Stimulated activated naive CD8-positive, alpha-beta T cell treated with anti-CD3 and anti-CD28 coated beads, Interleukin-15, Interleukin-2, amounts not matched to agents 100 U/mL and 50 U/mL, for 24 hours (primary cell): ENCODE data around the gene OR2T1.
A peak's percentile ranks its signal among the peaks of the same experiment; 100 is the strongest.
"Not testable (repeated sequence)": the region's sequence is repeated elsewhere in the genome, so short reads cannot be mapped to it uniquely, and the experiment has no call there.

Experiments
- ATAC-seq: fragments of 150-1000 bp; cut with Tn5 transposase; one replicate; pipeline ENCODE4 v1.10.0; 2021
- DNase-seq: peaks from one replicate; pipeline ENCODE4 v3.0.0; 2021

OR2T1 gene, protein sequence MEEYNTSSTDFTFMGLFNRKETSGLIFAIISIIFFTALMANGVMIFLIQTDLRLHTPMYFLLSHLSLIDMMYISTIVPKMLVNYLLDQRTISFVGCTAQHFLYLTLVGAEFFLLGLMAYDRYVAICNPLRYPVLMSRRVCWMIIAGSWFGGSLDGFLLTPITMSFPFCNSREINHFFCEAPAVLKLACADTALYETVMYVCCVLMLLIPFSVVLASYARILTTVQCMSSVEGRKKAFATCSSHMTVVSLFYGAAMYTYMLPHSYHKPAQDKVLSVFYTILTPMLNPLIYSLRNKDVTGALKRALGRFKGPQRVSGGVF

DNA sequence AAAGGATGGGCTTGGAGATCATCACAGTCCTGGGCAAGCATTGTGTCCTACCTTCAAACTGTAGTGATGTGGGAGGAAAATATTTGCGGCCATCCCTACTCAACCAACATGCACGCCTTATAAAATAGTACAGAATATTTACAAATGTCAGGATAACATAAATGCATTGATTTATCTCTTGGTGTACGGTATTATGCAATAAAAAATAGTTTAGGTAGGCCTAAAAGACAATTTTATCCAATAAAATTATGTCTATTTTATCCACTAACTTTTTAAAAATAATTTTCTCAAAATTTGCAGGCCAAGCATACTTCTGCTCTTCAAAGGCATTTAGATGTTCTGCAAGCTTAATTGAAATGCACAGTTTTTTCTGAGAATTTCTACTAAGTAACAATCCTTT, at the start of gene OR2T1:
TSS of gene OR2T1 (plus strand) at position 301 of the 400 bp plus-strand sequence. CDS start 3,100 bp downstream, outside the sequence.
- ATAC-seq (no peak), DNase-seq (no peak)

DNA sequence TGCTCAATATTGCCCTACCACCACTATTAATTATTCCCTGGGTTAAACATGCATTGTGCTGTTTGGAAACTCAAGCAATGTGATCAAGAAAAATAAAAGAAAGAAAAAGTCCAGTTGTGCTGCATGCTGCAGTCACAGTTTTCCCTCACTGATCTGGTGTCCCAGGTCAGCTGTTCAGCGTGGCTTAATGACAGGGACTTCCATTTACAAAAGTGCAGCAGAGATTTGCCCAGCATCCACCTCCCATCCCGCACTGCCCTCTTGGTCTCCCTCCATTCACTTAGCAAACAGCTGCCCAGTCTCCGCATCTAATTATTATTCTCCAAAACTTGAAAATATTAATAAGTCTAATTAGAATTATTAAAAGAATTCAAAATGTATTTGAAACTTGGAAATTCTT, 43.4 kb upstream of the OR2T1 start:
- ATAC-seq (no peak), DNase-seq (no peak)

DNA sequence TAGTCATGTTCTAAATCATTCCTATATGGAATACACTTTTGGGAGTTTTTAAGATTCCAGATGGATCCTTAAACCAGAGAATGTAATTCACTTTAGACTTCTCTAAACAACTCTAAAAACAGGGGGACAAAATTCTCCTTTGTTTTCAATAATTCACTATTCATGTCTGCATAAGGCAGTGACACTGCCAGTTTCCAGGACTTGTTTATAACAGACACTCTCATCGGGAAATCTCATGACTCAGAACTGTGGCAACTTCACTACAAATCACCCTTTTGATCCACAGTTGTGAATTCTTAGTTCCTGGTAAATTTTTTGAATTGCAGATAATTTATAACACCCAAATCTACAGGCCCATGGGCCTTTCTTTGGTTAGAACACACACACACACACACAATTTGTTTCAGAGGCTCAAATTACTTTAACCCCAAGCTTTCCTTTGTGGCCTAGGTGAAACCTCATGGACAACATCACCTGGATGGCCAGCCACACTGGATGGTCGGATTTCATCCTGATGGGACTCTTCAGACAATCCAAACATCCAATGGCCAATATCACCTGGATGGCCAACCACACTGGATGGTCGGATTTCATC, 41.6 kb upstream of the OR2T1 start, which contains the start of gene OR2T4:
TSS of gene OR2T4 (plus strand) at position 545 of the 595 bp plus-strand sequence. CDS start at position 545, 0 bp downstream.
- no peak for ATAC-seq
- DNase-seq, result no peak

DNA sequence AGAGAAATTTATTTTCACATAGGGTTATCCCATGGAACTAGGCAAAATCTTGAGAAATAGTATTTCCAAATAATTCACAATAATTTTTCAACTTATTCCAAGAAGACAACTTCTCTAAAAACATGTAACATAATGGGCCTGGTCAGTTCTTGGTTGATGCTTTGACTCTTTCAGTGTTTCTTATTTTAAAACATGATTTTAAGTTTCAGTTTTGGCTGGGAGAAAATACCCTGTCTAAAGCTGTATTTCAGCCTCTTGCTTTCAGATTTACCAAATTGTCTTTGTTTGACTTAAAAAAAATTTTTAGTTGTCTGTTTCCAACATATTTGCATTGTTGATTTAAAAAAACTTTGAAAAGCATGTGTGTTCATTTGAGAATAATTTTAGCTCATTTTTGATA, 36.2 kb upstream of the OR2T1 start:
- DNase-seq (no peak), ATAC-seq (no peak)

DNA sequence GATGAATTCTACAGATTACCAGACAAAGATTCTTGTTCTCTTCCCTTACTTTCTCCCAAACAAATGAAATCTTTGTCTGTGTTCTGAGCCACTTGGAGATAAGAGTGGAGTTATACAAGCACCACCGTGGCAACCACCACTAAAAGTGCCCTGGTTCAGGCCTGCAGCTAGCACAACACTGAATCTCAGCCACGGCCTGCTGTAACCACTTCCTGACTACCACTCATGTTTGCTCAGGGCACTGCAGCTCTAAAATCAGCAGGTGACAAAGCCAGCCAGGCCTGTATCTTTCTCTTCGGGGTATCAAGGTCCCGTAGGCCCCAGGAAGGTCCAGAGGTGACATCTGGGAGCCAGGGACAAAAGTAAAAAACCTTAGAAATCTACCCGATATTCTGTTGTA, 30.5 kb upstream of the OR2T1 start:
- no peak for ATAC-seq
- no peak for DNase-seq

DNA sequence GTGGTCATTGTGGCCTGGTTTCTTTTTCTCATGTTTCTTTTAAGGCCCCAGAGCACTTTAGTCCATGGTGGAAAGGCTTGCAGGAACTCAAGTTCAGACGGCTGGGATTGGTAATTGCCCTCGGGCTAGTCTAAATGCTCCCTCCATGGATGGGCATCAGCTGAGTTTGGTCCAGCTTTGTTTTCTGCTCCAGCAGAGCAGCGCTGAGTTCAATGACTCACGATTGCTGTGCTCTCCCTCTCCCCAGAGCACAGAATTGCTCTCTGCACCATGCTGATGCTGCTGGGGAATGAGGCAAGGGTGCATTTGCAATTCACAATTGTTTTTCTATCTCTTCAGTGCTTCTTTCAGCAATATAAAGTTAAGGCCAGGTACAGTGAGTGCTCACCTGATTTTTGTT, 29.1 kb upstream of the OR2T1 start:
- DNase-seq, result no peak
- no peak for ATAC-seq

DNA sequence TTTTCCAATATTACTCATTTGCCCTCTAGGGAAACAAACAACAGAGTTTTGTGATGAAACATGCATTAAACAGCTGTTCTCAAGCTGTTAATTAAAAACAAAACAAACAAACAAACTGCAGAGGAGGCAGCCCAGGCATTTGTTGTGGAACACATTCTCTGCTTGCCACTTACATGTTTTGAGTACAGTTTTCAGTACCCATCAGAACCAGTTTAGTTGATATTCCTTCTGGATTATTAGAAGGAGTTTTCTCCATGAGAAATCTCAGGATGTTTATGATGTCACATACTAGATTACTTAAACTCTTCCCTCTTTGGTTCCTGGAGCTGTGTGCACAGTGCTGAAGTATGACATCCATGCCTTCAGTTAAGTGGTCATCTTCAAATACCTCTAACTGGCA, 27.4 kb upstream of the OR2T1 start, which contains the start of gene OR2T6:
TSS of gene OR2T6 (plus strand) at position 301 of the 400 bp plus-strand sequence. CDS start 11,863 bp downstream, outside the sequence.
- DNase-seq (no peak), ATAC-seq (no peak)

DNA sequence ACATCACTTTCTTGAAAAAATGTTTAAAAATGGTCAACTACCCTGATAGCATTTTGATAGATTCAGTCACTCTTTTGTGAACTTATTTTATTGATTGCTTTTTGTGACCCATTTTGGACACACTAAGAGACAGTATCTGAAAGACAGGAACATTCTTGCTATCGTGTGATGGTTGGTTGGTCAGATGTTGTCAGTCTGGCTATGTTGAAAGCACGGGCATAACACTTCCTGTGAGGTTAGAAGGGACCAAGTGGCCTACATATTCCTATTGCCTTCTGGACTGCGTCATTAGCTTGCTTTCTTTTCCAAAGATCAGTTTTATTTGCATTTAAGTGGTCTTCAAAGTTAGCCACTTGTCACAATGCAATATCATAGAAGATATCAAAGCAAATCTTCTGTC, 25.9 kb upstream of the OR2T1 start:
- DNase-seq (no peak), ATAC-seq (no peak)

DNA sequence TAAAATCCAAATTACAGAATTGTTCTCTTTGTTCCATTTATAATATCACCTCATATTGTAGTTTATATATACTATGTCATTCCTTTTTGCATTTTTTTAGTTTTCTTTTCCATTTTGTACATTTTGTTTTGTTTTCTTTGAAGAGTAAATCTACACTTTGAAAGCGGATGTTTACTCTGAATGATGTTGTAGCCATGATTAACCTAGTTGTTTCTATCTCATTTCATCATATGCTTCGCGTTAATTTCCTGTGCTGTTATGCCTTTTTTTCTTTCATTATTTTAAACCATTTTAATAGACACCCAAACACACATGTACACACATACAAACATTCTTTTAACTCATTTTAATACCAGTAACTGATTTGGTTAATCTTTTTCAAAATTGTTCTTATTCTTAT, 22.0 kb upstream of the OR2T1 start:
- no peak for DNase-seq
- no peak for ATAC-seq

DNA sequence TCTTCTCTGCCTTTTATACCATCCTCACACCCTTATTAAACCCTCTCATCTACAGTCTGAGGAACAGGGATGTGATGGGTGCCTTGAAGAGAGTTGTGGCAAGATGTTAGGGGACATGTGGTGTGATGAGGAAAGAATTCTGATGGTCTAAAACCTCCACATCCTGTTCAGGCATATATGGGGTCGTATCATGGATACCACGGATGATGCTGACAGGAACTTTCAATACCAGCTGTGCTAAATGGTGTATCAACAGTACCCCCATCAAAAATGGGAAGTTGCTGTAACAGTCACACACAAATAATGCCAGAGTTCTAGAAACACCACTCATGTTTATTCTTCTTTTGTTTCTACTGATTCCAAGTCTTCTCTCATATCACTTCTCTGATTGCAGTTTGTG, 14.4 kb upstream of the OR2T1 start:
- no peak for DNase-seq
- ATAC-seq, result no peak

DNA sequence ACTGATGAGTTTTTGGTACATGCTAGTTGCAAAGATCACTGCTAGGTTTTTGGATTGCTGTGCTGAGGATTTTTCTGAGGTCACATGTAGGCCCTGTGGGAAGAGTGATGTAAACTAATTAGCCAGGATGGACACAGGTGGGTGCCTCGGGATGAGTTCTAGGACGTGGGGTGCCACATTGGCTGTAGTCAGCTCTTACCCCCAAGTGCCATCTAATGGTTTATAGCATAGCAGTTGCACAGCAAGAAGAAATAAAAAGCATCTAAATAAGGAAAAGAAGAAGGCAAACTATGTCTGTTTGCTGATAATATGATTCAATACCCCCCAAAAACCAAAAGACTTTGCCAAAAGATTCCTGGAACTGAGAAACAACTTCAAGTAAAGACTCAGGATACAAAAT, 9.8 kb upstream of the OR2T1 start:
- no peak for DNase-seq

DNA sequence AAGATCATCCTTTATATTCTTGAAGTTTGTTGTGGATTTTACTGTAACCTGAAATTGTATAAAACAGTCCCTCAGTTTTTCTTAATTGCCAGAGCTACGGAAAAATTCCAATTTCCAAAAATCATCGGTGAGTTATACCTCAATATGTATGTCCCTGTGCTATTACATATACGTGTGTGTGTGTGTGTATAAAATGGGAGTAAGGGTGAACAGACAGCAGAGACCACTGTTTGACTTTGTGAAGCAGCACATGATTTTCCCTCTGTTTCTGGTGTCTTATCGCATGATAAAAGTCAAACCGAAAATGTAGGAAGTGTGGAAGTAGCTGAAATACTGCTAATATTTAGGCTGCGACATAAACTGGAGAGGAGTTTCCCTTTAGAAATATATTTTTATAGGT, 1.2 kb downstream of the OR2T1 start:
- no peak for DNase-seq
- ATAC-seq, result no peak

More for the DNA sequence above, 9.8 kb upstream of the OR2T1 start:
- no peak for ATAC-seq

DNA sequence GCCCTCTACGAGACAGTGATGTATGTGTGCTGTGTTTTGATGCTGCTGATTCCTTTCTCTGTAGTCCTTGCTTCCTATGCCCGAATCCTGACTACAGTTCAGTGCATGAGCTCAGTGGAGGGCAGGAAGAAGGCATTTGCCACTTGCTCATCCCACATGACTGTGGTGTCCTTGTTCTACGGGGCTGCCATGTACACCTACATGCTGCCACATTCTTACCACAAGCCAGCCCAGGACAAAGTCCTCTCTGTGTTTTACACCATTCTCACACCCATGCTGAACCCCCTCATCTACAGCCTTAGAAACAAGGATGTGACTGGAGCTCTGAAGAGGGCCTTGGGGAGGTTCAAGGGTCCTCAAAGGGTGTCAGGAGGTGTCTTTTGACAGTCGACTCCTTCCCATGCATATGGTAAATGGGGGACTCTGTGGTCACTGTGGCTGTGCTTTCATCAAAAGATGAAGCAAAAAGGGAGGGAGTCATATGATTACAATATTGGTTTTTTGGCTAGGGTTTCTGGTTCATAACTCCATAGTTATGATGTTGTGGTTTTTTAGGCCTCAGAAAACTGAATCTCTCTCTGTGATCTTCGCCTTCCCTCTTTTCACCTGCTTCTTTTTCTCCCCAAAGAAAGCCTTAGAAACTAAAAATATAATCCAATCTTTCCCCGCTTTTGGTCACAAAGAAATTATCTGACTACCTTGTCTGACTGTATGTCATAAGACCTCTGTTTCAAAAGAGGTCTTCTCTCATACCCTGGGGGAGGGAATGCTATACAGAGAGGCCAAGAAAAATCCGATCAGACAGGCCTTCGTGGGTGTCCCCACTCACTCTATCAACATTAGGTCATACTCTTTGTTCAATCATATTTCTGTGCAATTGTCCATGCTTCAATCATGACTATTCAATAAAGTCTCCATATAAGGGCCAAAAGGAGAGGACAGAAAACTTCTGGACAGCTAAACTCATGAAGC, 4.2 kb downstream of the OR2T1 start:
- DNase-seq (no peak), ATAC-seq (peak; percentile 46)

DNA sequence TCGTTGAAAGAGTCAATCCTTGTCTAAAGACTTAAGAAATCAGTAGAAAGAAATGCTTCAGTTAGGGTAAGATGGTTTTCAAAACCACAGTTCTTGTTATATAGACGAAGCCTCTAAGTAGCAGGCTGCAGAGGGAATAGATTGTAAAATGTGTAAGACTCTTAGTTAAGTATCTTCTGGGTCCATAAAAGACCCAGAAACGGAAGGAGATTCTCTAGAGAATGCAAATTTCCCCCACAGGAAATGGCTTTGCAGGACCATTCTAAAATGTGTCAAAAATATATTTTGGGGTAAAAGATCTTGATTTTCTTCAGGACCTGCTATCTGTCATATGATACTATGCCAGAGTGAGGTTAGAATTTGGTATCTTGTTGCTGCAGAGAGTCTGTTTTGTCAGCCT, 13.4 kb downstream of the OR2T1 start:
- no peak for DNase-seq
- no peak for ATAC-seq

DNA sequence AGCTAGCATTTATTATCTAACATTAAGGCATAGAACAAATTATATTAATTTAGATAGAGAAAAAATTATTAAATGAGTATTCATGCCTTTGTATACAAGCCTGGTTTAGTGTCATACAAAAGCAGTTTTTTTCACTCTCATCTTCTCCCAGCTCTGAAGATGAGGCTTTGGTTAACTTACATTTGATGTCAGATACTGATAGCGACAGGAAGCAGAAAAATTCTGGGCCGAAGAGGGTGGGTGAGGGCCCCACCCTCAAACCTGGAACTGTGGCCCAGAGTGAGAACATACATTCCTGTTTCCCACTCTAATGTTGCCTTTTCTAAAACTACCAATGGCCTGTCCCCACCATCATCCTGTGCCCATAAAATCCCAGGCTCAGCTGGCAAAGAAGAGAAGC, 15.0 kb downstream of the OR2T1 start:
- DNase-seq, result no peak

DNA sequence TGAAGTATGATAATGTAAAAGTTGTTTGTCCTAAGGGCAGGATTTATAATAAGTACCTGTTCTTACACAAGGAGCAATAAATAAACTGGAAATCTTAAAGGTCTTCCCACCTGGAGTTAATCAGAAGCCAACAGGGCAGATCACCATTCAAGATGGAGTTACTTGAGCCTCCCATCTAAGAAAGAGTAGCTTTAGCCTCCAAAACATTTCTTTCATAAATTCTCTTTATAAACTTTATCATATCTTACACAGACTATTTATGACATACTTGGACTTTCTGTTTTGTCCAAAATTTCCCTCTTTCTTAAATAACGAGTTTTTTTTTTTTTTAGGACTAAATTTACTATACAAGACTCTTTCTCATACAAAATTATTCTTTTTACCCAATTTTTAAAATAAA, 18.5 kb downstream of the OR2T1 start:
- no peak for DNase-seq
- ATAC-seq, result no peak

More for the DNA sequence above, 15.0 kb downstream of the OR2T1 start:
- ATAC-seq, result no peak

DNA sequence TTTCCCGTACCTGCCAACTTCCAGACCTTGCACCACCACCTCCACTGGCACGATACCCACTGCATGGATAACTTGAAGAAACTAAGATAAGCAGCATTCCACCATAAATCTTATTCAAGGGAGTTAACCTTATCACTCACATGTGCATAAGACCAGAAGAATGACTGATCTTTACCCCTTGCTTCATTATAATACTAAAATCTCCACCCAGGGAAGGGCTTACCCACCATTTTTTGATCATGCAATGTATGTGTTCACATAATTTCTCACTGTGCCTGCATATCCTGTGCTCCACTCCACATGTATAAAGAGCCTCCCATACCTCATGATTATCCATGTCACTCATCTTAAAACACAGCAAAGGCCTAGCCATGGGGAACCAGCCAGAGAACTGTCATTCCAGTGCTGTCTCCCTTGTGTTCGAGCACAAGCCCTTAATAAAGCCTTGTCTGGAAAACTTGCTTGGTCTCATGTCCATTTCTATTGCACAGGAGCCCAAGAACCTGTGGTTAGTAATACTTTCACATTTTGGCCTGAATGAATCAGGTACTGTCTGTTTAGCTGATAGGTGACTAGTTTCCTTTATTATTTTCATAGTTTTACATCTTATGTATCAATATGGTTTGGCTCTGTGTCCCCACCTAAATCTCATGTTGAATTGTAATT, 24.8 kb downstream of the OR2T1 start:
- DNase-seq, ATAC-seq: not testable (repeated sequence)

DNA sequence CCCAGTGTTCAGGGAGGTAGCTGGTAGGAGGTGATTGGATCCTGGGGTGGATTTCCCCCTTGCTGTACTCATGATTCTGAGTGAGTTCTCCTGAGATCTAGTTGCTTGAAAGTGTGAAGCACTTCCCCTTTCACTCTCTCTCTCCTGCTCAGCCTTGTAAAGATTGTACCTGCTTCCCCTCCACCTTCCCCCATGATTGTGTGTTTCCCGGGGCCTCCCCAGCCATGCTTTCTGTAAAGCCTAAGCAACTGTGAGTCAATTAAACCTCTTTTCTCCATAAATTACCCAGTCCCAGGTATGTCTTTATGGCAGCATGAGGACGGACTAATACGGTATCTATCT, 25.3 kb downstream of the OR2T1 start:
- ATAC-seq, DNase-seq: not testable (repeated sequence)

DNA sequence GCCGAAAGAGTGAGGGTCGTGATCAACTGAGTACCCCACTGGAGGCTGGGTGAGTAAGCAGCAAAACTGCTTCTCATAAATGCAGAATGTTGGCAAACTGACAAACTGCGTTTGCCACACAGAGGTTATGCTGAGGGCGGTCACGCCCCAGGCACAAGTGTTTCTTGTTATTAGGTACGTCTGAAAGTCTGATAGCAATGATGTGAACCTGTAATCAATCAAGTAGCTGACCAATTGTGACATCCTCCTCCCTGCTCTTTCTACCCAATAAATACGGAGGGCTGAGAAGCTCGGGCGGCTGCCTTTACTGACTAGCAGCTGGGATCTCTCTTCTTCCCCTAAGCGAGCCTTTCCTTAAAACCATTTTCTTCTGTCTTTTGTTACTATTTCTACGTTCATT, 28.8 kb downstream of the OR2T1 start:
- not testable (repeated sequence) for DNase-seq, ATAC-seq

DNA sequence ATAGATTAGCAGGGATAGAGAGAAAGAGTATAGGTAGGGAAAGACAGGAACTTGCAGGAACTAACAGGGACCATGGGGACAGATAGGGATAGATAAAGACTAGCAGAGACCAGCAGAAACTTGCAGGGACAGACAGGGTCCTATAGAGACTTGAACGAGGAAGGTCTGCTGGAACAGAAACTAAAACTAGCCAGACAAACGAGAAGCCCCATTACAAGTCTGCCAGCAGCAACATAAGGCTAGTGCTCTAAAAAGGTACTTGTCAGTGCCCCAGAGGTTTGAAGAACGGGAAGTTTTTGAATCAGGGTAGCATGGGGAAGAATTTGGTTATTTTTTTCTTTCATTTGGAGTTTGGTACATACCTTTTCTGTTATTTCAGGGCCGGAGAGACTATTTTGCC, 29.4 kb downstream of the OR2T1 start:
- ATAC-seq, result not testable (repeated sequence)

DNA sequence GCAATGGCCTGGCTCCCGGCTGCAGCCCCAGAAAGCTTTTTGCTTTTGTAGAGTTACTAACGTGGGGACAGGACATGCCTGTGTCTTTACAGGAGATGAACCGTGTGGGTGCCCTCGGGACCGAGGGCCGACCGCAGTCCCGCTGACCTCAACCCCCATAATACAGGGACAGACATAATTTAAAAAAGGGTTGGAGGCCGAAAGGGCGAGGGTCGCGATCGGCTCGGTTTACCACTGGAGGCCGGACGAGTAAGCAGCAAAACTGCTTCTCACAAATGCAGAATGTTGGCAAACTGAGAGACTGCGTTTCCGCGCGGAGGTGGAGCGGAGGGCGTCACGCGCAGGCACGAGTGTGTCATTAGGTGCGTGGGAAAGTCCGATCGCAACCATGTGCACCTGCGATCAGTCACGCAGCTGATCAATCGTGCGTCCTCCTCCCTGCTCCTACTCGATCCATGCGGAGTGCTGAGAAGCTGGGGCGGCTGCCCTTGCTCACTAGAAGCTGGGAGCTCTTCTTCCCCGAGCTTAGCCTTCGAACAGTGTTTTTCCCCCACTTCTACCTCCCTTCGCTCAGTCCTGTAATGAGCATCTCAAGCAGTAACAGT, 31.1 kb downstream of the OR2T1 start:
- not testable (repeated sequence) for DNase-seq, ATAC-seq

More for the DNA sequence above, 29.4 kb downstream of the OR2T1 start:
- not testable (repeated sequence) for DNase-seq
